ENCODE measurements around the gene CBY3. TPM values are rescaled to one million over a fixed set of nuclear protein-coding genes. Genes with fewer than 3 reads are reported as not detected.

Gene CBY3
- not detected for total RNA-seq

GRCh38 chr5:179680780-179681401 is at the start of gene CBY3:
TSS of gene CBY3 (minus strand) at chr5:179681034. CDS start at chr5:179680918, 116 bp downstream.
- peak within 1 kb of the TSS; percentile 42 for H3K4me3 Mint-ChIP-seq
- H3K4me1 Mint-ChIP-seq (ENCODE audit: low read depth), result peaks cover 34% of the 10 kb centered on the region
- H3K9me3 Mint-ChIP-seq, result no peaks in the 10 kb centered on the region
- no peak for DNase-seq
- intact Hi-C loops (cut with micrococcal nuclease), result no loop called here
- peaks cover 23% of the 10 kb centered on the region for H3K36me3 Mint-ChIP-seq (ENCODE audit: low read depth)
- CTCF ChIA-PET, result interaction anchor here (0.7 to 2.4 kb wide), 4 partner anchors 10 to 193 kb away, joined by 3 to 9 read pairs (median 6); partner anchors contain the start of gene HNRNPH1
- no peaks in the 10 kb centered on the region for H3K27me3 Mint-ChIP-seq (ENCODE audit: low read depth)
- H3K27ac Mint-ChIP-seq, result peak within 1 kb of the TSS; percentile 14

- intact Hi-C loops (cut with micrococcal nuclease), result loop anchor here (10.0 kb wide), 1 partner anchor 1074 kb away; the partner anchor contains the start of gene MGAT1
- CTCF ChIA-PET, result no interaction called here
- peak overlapping the region; percentile 83 for H3K27ac Mint-ChIP-seq
- H3K9me3 Mint-ChIP-seq, result no peaks in the 10 kb centered on the region
- no peak overlapping the region for H3K4me3 Mint-ChIP-seq
- DNase-seq, result no peak
- H3K36me3 Mint-ChIP-seq (ENCODE audit: low read depth), result peaks cover 37% of the 10 kb centered on the region
- H3K4me1 Mint-ChIP-seq (ENCODE audit: low read depth), result peaks cover 24% of the 10 kb centered on the region
- no peaks in the 10 kb centered on the region for H3K27me3 Mint-ChIP-seq (ENCODE audit: low read depth)
Observed at GRCh38 chr5:179730356-179730755, 49.5 kb upstream of the CBY3 start.

- no peak for DNase-seq
- intact Hi-C loops (cut with micrococcal nuclease), result loop anchor here (10.0 kb wide), 1 partner anchor 1075 kb away; the partner anchor contains the start of gene MGAT1
- Mint-ChIP-seq H3K4me1 (ENCODE audit: low read depth) (peaks cover 21% of the 10 kb centered on the region), H3K4me3 (no peak overlapping the region), H3K9me3 (no peaks in the 10 kb centered on the region), H3K36me3 (ENCODE audit: low read depth) (peaks cover 37% of the 10 kb centered on the region), H3K27ac (peak overlapping the region; percentile 30), H3K27me3 (ENCODE audit: low read depth) (no peaks in the 10 kb centered on the region)
- CTCF ChIA-PET, result interaction anchor here (1.1 kb wide), 1 partner anchor 32 kb away, joined by 3 read pairs; no protein-coding TSS in a partner anchor
Observed at GRCh38 chr5:179729727-179730126, 48.9 kb upstream of the CBY3 start.

GRCh38 chr5:179729303-179729702 is 48.5 kb upstream of the CBY3 start:
- no peak overlapping the region for H3K27ac Mint-ChIP-seq
- H3K4me3 Mint-ChIP-seq, result no peak overlapping the region
- intact Hi-C loops (cut with micrococcal nuclease), result no loop called here
- no peaks in the 10 kb centered on the region for H3K27me3 Mint-ChIP-seq (ENCODE audit: low read depth)
- peaks cover 16% of the 10 kb centered on the region for H3K4me1 Mint-ChIP-seq (ENCODE audit: low read depth)
- CTCF ChIA-PET, result interaction anchor here (0.6 to 1.1 kb wide), 2 partner anchors 32 to 105 kb away, joined by 3 read pairs; partner anchors contain the start of gene HNRNPH1
- H3K9me3 Mint-ChIP-seq, result no peaks in the 10 kb centered on the region
- DNase-seq, result no peak
- H3K36me3 Mint-ChIP-seq (ENCODE audit: low read depth), result peaks cover 37% of the 10 kb centered on the region

- Mint-ChIP-seq H3K9me3 (no peaks in the 10 kb centered on the region), H3K27ac (no peak overlapping the region), H3K4me1 (ENCODE audit: low read depth) (peaks cover 15% of the 10 kb centered on the region), H3K36me3 (ENCODE audit: low read depth) (peaks cover 50% of the 10 kb centered on the region), H3K27me3 (ENCODE audit: low read depth) (no peaks in the 10 kb centered on the region), H3K4me3 (no peak overlapping the region)
- intact Hi-C loops (cut with micrococcal nuclease), result no loop called here
- DNase-seq, result no peak
- CTCF ChIA-PET, result interaction anchor here (0.7 kb wide), 1 partner anchor 65 kb away, joined by 3 read pairs; no protein-coding TSS in a partner anchor
Observed at GRCh38 chr5:179727106-179727505, 46.3 kb upstream of the CBY3 start.

- H3K27ac Mint-ChIP-seq, result peak overlapping the region; percentile 10
Observed at GRCh38 chr5:179724163-179724562, 43.3 kb upstream of the CBY3 start.

GRCh38 chr5:179720222-179720621 is 39.4 kb upstream of the CBY3 start:
- CTCF ChIA-PET, result interaction anchor here (0.5 kb wide), 1 partner anchor 17 kb away, joined by 3 read pairs; no protein-coding TSS in a partner anchor
- no peak for DNase-seq
- Mint-ChIP-seq H3K4me1 (ENCODE audit: low read depth) (peaks cover 6% of the 10 kb centered on the region), H3K9me3 (no peaks in the 10 kb centered on the region), H3K27ac (no peak overlapping the region), H3K4me3 (no peak overlapping the region), H3K36me3 (ENCODE audit: low read depth) (peaks cover 56% of the 10 kb centered on the region), H3K27me3 (ENCODE audit: low read depth) (no peaks in the 10 kb centered on the region)
- intact Hi-C loops (cut with micrococcal nuclease), result no loop called here

More at GRCh38 chr5:179724163-179724562, 43.3 kb upstream of the CBY3 start:
- H3K4me3 Mint-ChIP-seq, result no peak overlapping the region
- no peaks in the 10 kb centered on the region for H3K9me3 Mint-ChIP-seq
- no peaks in the 10 kb centered on the region for H3K27me3 Mint-ChIP-seq (ENCODE audit: low read depth)
- intact Hi-C loops (cut with micrococcal nuclease), result no loop called here
- DNase-seq, result no peak
- peaks cover 4% of the 10 kb centered on the region for H3K4me1 Mint-ChIP-seq (ENCODE audit: low read depth)
- CTCF ChIA-PET, result no interaction called here
- peaks cover 44% of the 10 kb centered on the region for H3K36me3 Mint-ChIP-seq (ENCODE audit: low read depth)

GRCh38 chr5:179716286-179716685 is 35.5 kb upstream of the CBY3 start:
- Mint-ChIP-seq H3K4me1 (ENCODE audit: low read depth) (peaks cover 4% of the 10 kb centered on the region), H3K4me3 (no peak overlapping the region), H3K9me3 (no peaks in the 10 kb centered on the region), H3K27me3 (ENCODE audit: low read depth) (no peaks in the 10 kb centered on the region), H3K36me3 (ENCODE audit: low read depth) (peaks cover 45% of the 10 kb centered on the region), H3K27ac (no peak overlapping the region)
- CTCF ChIA-PET, result interaction anchor here (0.9 kb wide), 1 partner anchor 46 kb away, joined by 6 read pairs; no protein-coding TSS in a partner anchor
- DNase-seq, result no peak
- intact Hi-C loops (cut with micrococcal nuclease), result no loop called here

GRCh38 chr5:179700401-179700918 is 19.6 kb upstream of the CBY3 start:
- Mint-ChIP-seq H3K9me3 (no peaks in the 10 kb centered on the region), H3K4me1 (ENCODE audit: low read depth) (peaks cover 52% of the 10 kb centered on the region), H3K27me3 (ENCODE audit: low read depth) (no peaks in the 10 kb centered on the region), H3K27ac (peak overlapping the region; percentile 94), H3K36me3 (ENCODE audit: low read depth) (peaks cover 35% of the 10 kb centered on the region), H3K4me3 (peak overlapping the region; percentile 95)
- DNase-seq, result no peak
- intact Hi-C loops (cut with micrococcal nuclease), result no loop called here
- CTCF ChIA-PET, result interaction anchor here (0.5 kb wide), 1 partner anchor 145 kb away, joined by 4 read pairs; no protein-coding TSS in a partner anchor

- peaks cover 32% of the 10 kb centered on the region for H3K36me3 Mint-ChIP-seq (ENCODE audit: low read depth)
- peaks cover 46% of the 10 kb centered on the region for H3K4me1 Mint-ChIP-seq (ENCODE audit: low read depth)
- CTCF ChIA-PET, result interaction anchor here (0.5 kb wide), 1 partner anchor 146 kb away, joined by 4 read pairs; no protein-coding TSS in a partner anchor
- H3K4me3 Mint-ChIP-seq, result peak overlapping the region; percentile 95
- intact Hi-C loops (cut with micrococcal nuclease), result loop anchor here (2.0 to 5.0 kb wide), 3 partner anchors 149 to 1073 kb away; partner anchors contain the start of genes CLK4, RNF130 and RUFY1
- no peaks in the 10 kb centered on the region for H3K9me3 Mint-ChIP-seq
- peak overlapping the region; percentile 94 for H3K27ac Mint-ChIP-seq
- no peaks in the 10 kb centered on the region for H3K27me3 Mint-ChIP-seq (ENCODE audit: low read depth)
- peak; percentile 82 for DNase-seq
Observed at GRCh38 chr5:179699616-179700237, 18.9 kb upstream of the CBY3 start.

GRCh38 chr5:179698935-179699615 is 18.2 kb upstream of the CBY3 start, which contains the start of gene CANX:
TSS of gene CANX (plus strand) at chr5:179698967. CDS start at chr5:179705682, 6,715 bp downstream.
- H3K4me3 Mint-ChIP-seq, result peak within 1 kb of the TSS; percentile 95
- peak within 1 kb of the TSS; percentile 97 for H3K27ac Mint-ChIP-seq
- H3K4me1 Mint-ChIP-seq (ENCODE audit: low read depth), result peaks cover 45% of the 10 kb centered on the region
- CTCF ChIA-PET, result no interaction called here
- intact Hi-C loops (cut with micrococcal nuclease), result loop anchor here (1.0 to 5.0 kb wide), 10 partner anchors 21 to 1072 kb away; partner anchors contain the start of genes CLK4, HNRNPH1, MAML1 and MRNIP
- peaks cover 32% of the 10 kb centered on the region for H3K36me3 Mint-ChIP-seq (ENCODE audit: low read depth)
- DNase-seq, result no peak
- no peaks in the 10 kb centered on the region for H3K27me3 Mint-ChIP-seq (ENCODE audit: low read depth)
- no peaks in the 10 kb centered on the region for H3K9me3 Mint-ChIP-seq
